ENCODE results near the gene SH3D21. TPM values are rescaled to one million over a fixed set of nuclear protein-coding genes. Genes with fewer than 3 reads are reported as not detected.
A peak's percentile ranks its signal among the peaks of the same experiment; 100 is the strongest.

The SH3D21 gene
- polyA plus RNA-seq, 1 experiment = 3.2 TPM

GRCh38 chr1:36352125-36352909, 46.1 kb downstream of the SH3D21 start:
- no peak for DNase-seq (ENCODE audit: low read depth)
- no peaks in the 10 kb centered on the region for H3K27me3 ChIP-seq (ENCODE audit: control insufficient read depth, insufficient read depth, low read length)
- TF ChIP-seq CTCF (IDR thresholded peaks at IDR 0.05; ENCODE audit: insufficient read depth, low read depth, low read length) = peak; percentile 33
- no peak overlapping the region for H3K4me3 ChIP-seq (ENCODE audit: low read depth, low read length)
- CTCF ChIA-PET = interaction anchor here (0.8 to 6.7 kb wide), 9 partner anchors 10 to 72 kb away, joined by 3 to 50 read pairs (median 4); no protein-coding TSS in a partner anchor
- peaks cover 31% of the 10 kb centered on the region for H3K36me3 ChIP-seq (ENCODE audit: control insufficient read depth, insufficient read depth, low read length)
- POLR2A ChIA-PET = interaction anchor here (0.6 kb wide), 2 partner anchors 7 to 8 kb away, joined by 3 read pairs; no protein-coding TSS in a partner anchor

DNA sequence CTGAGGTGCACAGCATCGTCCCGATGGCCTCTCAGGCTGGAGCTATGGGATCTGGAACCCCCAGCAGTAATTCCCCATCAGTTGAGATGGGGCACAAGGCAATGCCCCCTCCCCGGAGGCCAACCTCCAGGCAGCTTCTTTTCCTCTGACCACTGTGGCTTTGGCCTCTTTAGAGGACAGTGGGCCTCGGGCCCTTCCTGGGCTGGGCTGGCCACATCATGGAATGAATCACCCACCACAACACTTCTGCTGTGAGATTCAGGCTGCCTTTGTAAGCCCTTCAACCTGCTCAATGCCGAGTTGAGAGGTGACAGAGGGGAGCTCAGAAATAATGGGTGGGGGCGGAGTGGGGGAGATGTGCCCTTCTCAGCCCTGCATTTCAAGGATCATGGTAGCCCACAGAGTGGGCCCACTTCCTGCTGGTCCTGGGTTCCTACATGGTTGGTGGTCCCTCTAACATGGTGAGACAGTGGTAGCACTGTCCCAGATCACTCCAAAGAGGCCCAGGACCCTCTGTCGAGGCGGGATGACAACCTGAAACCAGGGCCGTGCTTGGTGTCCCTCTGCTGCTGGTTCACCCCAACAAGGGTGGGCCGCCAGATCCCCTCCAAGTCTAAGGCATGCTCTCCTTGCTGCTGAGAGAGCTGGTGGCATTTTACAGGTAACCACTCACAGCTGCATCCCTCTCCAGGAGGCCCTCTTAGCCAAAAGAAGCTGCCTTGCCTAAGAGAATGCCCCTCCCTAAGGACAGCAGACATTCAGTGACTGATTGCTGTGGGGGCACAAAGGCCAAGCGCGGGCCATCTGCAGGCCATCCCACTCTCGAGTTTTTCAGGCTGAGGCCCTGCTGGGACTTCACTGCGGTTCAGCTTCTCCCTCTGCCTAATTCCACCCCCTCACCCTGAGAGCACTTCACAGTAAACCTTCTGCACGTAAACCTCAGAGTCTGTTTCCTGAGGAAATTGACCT, 47.0 kb downstream of the SH3D21 start:
- no peak overlapping the region for H3K4me3 ChIP-seq (ENCODE audit: low read depth, low read length)
- H3K27me3 ChIP-seq (ENCODE audit: control insufficient read depth, insufficient read depth, low read length) = no peaks in the 10 kb centered on the region
- DNase-seq (ENCODE audit: low read depth) = no peak
- ChIA-PET POLR2A (no interaction called here), CTCF (interaction anchor here (0.7 to 6.7 kb wide), 8 partner anchors 11 to 261 kb away, joined by 3 to 50 read pairs (median 3); no protein-coding TSS in a partner anchor)
- H3K36me3 ChIP-seq (ENCODE audit: control insufficient read depth, insufficient read depth, low read length) = peaks cover 33% of the 10 kb centered on the region
- TF ChIP-seq CTCF (IDR thresholded peaks at IDR 0.05; ENCODE audit: insufficient read depth, low read depth, low read length) = no peak

DNA sequence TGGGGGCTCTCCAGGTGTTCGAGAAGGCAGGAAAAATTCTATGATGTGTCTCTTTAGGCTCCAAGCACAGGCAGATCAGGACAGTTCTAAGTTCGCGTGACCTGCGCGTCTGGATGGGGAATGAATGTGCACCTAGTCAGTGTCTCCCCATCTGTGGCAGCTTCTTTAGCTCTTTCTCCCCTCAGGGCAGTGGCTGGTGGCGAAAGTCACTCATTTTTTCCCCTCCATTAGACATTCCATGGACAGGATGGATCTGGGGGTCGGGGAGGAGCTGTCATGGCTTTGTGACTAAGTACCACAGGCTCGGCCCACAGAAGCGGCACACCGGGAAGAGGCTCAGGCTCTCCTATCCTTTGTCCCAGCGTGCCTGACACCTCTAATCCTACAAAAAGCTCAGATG, 48.3 kb downstream of the SH3D21 start:
- DNase-seq (ENCODE audit: low read depth) = no peak
- Histone ChIP-seq H3K36me3 (ENCODE audit: control insufficient read depth, insufficient read depth, low read length) (peaks cover 31% of the 10 kb centered on the region), H3K27me3 (ENCODE audit: control insufficient read depth, insufficient read depth, low read length) (no peaks in the 10 kb centered on the region), H3K4me3 (ENCODE audit: low read depth, low read length) (no peak overlapping the region)
- CTCF ChIA-PET = interaction anchor here (3.4 to 6.7 kb wide), 2 partner anchors 12 to 14 kb away, joined by 23 to 42 read pairs; no protein-coding TSS in a partner anchor
- POLR2A ChIA-PET = no interaction called here
- TF ChIP-seq CTCF (IDR thresholded peaks at IDR 0.05; ENCODE audit: insufficient read depth, low read depth, low read length) = no peak

DNA sequence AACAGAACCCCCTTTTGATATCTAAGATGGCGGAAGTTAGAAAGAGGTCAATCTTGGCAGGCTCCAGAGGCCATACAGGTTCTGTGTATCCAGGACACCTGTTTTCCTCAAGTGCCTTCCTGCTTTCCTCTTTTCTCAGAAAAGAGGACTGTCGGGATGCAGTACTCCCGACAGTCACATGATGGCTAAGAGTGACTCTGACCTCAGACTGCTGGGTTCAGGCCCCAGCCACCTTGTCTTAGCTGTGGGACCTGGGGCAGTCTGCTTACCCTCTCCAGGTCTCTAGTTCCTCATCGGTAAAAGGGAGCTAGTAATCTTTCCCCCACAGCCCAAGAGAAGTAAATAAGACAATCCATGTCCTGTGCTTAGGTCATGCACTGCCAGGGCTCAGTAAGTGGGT, 49.6 kb downstream of the SH3D21 start:
- CTCF ChIA-PET = interaction anchor here (1.1 to 6.7 kb wide), 3 partner anchors 10 to 14 kb away, joined by 3 to 42 read pairs (median 23); no protein-coding TSS in a partner anchor
- Histone ChIP-seq H3K36me3 (ENCODE audit: control insufficient read depth, insufficient read depth, low read length) (peaks cover 38% of the 10 kb centered on the region), H3K4me3 (ENCODE audit: low read depth, low read length) (no peak overlapping the region), H3K27me3 (ENCODE audit: control insufficient read depth, insufficient read depth, low read length) (no peaks in the 10 kb centered on the region)
- DNase-seq (ENCODE audit: low read depth) = no peak
- POLR2A ChIA-PET = no interaction called here
- no peak for TF ChIP-seq CTCF (IDR thresholded peaks at IDR 0.05; ENCODE audit: insufficient read depth, low read depth, low read length)
